ENCODE results near the gene ARHGEF40. TPM values are rescaled to one million over a fixed set of nuclear protein-coding genes. Genes with fewer than 3 reads are reported as not detected.

Gene ARHGEF40
- total RNA-seq, 1 donor: 12.9 TPM

GRCh38 chr14:21103710-21104447, 33.8 kb downstream of the ARHGEF40 start:
- Histone ChIP-seq H3K27me3 (ENCODE audit: insufficient read depth, low read length) (peaks cover under 1% of the 10 kb centered on the region), H3K4me3 (ENCODE audit: low read length) (peak overlapping the region; percentile 70), H3K4me1 (ENCODE audit: insufficient read depth, low read length) (peaks cover 49% of the 10 kb centered on the region), H3K9me3 (ENCODE audit: low read depth, low read length) (no peaks in the 10 kb centered on the region)

- Histone ChIP-seq H3K9me3 (ENCODE audit: low read depth, low read length) (no peaks in the 10 kb centered on the region), H3K27me3 (ENCODE audit: insufficient read depth, low read length) (no peaks in the 10 kb centered on the region), H3K4me1 (ENCODE audit: insufficient read depth, low read length) (peaks cover 42% of the 10 kb centered on the region), H3K4me3 (ENCODE audit: low read length) (peak overlapping the region; percentile 70)
Observed at GRCh38 chr14:21104448-21105060, 34.5 kb downstream of the ARHGEF40 start.

- Histone ChIP-seq H3K27me3 (ENCODE audit: insufficient read depth, low read length) (no peaks in the 10 kb centered on the region), H3K9me3 (ENCODE audit: low read depth, low read length) (no peaks in the 10 kb centered on the region), H3K4me1 (ENCODE audit: insufficient read depth, low read length) (peaks cover 42% of the 10 kb centered on the region), H3K4me3 (ENCODE audit: low read length) (no peak overlapping the region)
Observed at GRCh38 chr14:21105095-21105494, 35.0 kb downstream of the ARHGEF40 start.

GRCh38 chr14:21106176-21106497, 36.0 kb downstream of the ARHGEF40 start:
- Histone ChIP-seq H3K4me3 (ENCODE audit: low read length) (no peak overlapping the region), H3K27me3 (ENCODE audit: insufficient read depth, low read length) (no peaks in the 10 kb centered on the region), H3K4me1 (ENCODE audit: insufficient read depth, low read length) (peaks cover 43% of the 10 kb centered on the region), H3K9me3 (ENCODE audit: low read depth, low read length) (no peaks in the 10 kb centered on the region)

- no peaks in the 10 kb centered on the region for H3K9me3 ChIP-seq (ENCODE audit: low read depth, low read length)
- peaks cover 49% of the 10 kb centered on the region for H3K4me1 ChIP-seq (ENCODE audit: insufficient read depth, low read length)
- no peak overlapping the region for H3K4me3 ChIP-seq (ENCODE audit: low read length)
- no peaks in the 10 kb centered on the region for H3K27me3 ChIP-seq (ENCODE audit: insufficient read depth, low read length)
Observed at GRCh38 chr14:21106498-21107282, 36.6 kb downstream of the ARHGEF40 start.

- H3K4me1 ChIP-seq (ENCODE audit: insufficient read depth, low read length): peaks cover 49% of the 10 kb centered on the region
- no peaks in the 10 kb centered on the region for H3K9me3 ChIP-seq (ENCODE audit: low read depth, low read length)
- H3K4me3 ChIP-seq (ENCODE audit: low read length): no peak overlapping the region
- no peaks in the 10 kb centered on the region for H3K27me3 ChIP-seq (ENCODE audit: insufficient read depth, low read length)
Observed at GRCh38 chr14:21107283-21107800, 37.2 kb downstream of the ARHGEF40 start.

- no peak overlapping the region for H3K4me3 ChIP-seq (ENCODE audit: low read length)
- no peaks in the 10 kb centered on the region for H3K9me3 ChIP-seq (ENCODE audit: low read depth, low read length)
- no peaks in the 10 kb centered on the region for H3K27me3 ChIP-seq (ENCODE audit: insufficient read depth, low read length)
- peaks cover 41% of the 10 kb centered on the region for H3K4me1 ChIP-seq (ENCODE audit: insufficient read depth, low read length)
Observed at GRCh38 chr14:21108791-21109190, 38.7 kb downstream of the ARHGEF40 start.

- peaks cover 36% of the 10 kb centered on the region for H3K4me1 ChIP-seq (ENCODE audit: insufficient read depth, low read length)
Observed at GRCh38 chr14:21109377-21110138, 39.5 kb downstream of the ARHGEF40 start.

GRCh38 chr14:21112255-21112654, 42.2 kb downstream of the ARHGEF40 start:
- no peaks in the 10 kb centered on the region for H3K9me3 ChIP-seq (ENCODE audit: low read depth, low read length)
- H3K27me3 ChIP-seq (ENCODE audit: insufficient read depth, low read length): no peaks in the 10 kb centered on the region

More at GRCh38 chr14:21109377-21110138, 39.5 kb downstream of the ARHGEF40 start:
- no peaks in the 10 kb centered on the region for H3K27me3 ChIP-seq (ENCODE audit: insufficient read depth, low read length)
- no peaks in the 10 kb centered on the region for H3K9me3 ChIP-seq (ENCODE audit: low read depth, low read length)
- H3K4me3 ChIP-seq (ENCODE audit: low read length): no peak overlapping the region

GRCh38 chr14:21113369-21113768, 43.3 kb downstream of the ARHGEF40 start:
- H3K4me1 ChIP-seq (ENCODE audit: insufficient read depth, low read length): peaks cover 7% of the 10 kb centered on the region
- no peak overlapping the region for H3K4me3 ChIP-seq (ENCODE audit: low read length)
- H3K27me3 ChIP-seq (ENCODE audit: insufficient read depth, low read length): no peaks in the 10 kb centered on the region
- H3K9me3 ChIP-seq (ENCODE audit: low read depth, low read length): no peaks in the 10 kb centered on the region

More at GRCh38 chr14:21112255-21112654, 42.2 kb downstream of the ARHGEF40 start:
- Histone ChIP-seq H3K4me3 (ENCODE audit: low read length) (no peak overlapping the region), H3K4me1 (ENCODE audit: insufficient read depth, low read length) (peaks cover 9% of the 10 kb centered on the region)

GRCh38 chr14:21118933-21119332, 48.8 kb downstream of the ARHGEF40 start:
- Histone ChIP-seq H3K9me3 (ENCODE audit: low read depth, low read length) (no peaks in the 10 kb centered on the region), H3K4me1 (ENCODE audit: insufficient read depth, low read length) (peaks cover 7% of the 10 kb centered on the region), H3K4me3 (ENCODE audit: low read length) (no peak overlapping the region), H3K27me3 (ENCODE audit: insufficient read depth, low read length) (peaks cover 5% of the 10 kb centered on the region)

GRCh38 chr14:21120686-21121085, 50.6 kb downstream of the ARHGEF40 start:
- H3K9me3 ChIP-seq (ENCODE audit: low read depth, low read length): no peaks in the 10 kb centered on the region
- H3K4me1 ChIP-seq (ENCODE audit: insufficient read depth, low read length): peaks cover 7% of the 10 kb centered on the region
- H3K4me3 ChIP-seq (ENCODE audit: low read length): no peak overlapping the region
- H3K27me3 ChIP-seq (ENCODE audit: insufficient read depth, low read length): peaks cover 5% of the 10 kb centered on the region

- Histone ChIP-seq H3K27me3 (ENCODE audit: insufficient read depth, low read length) (peaks cover 5% of the 10 kb centered on the region), H3K9me3 (ENCODE audit: low read depth, low read length) (no peaks in the 10 kb centered on the region), H3K4me1 (ENCODE audit: insufficient read depth, low read length) (peaks cover 7% of the 10 kb centered on the region), H3K4me3 (ENCODE audit: low read length) (no peak overlapping the region)
Observed at GRCh38 chr14:21121122-21121521, 51.0 kb downstream of the ARHGEF40 start.

- H3K4me3 ChIP-seq (ENCODE audit: low read length): no peak overlapping the region
- H3K9me3 ChIP-seq (ENCODE audit: low read depth, low read length): no peaks in the 10 kb centered on the region
- H3K27me3 ChIP-seq (ENCODE audit: insufficient read depth, low read length): peaks cover 5% of the 10 kb centered on the region
- H3K4me1 ChIP-seq (ENCODE audit: insufficient read depth, low read length): peaks cover 7% of the 10 kb centered on the region
Observed at GRCh38 chr14:21123429-21123828, 53.3 kb downstream of the ARHGEF40 start.

All from mononuclear cell (primary cell).